AG04449 (cell line): ENCODE results near the gene FAR1.

ENCODE experiments used
- CTCF ChIA-PET: fragments of 350-600 bp; formaldehyde crosslinking; extraction: SDS; loops from one replicate; lab custom pipeline; 2021; ENCODE audit warnings: antibody characterized with exemption; lab: Yijun Ruan, JAX
- POLR2A ChIA-PET: fragments of 400-600, 350-600 bp; formaldehyde crosslinking; extraction: SDS; loops from one replicate; lab custom pipeline; 2020; ENCODE audit warnings: antibody characterized with exemption, inconsistent platforms; lab: Yijun Ruan, JAX
- DNase-seq: peaks from one replicate; pipeline ENCODE4 v3.0.0-alpha.2; 2010; ENCODE audit warnings: low read depth, low spot score
- H3K4me3 ChIP-seq: 2 replicates; pipeline ENCODE4 v1.5.1; 2011; ENCODE audit warnings: low read depth, mild to moderate bottlenecking, control low read depth, low read length
- CTCF ChIP-seq: IDR thresholded peaks from one replicate; pipeline ENCODE4 v1.5.1; 2011; ENCODE audit warnings: mild to moderate bottlenecking, moderate library complexity, low read length, control low read depth, inconsistent platforms; ENCODE audit not compliant: insufficient read depth; ENCODE audit errors: missing control alignments

The FAR1 gene

GRCh38 chr11:13661074-13661623, 7.3 kb upstream of the FAR1 start:
- ChIA-PET CTCF (interaction anchor here (0.6 kb wide), 1 partner anchor 309 kb away, joined by 3 read pairs; no protein-coding TSS in a partner anchor), POLR2A (no interaction called here)
- no peak overlapping the region for H3K4me3 ChIP-seq
- no peak for TF ChIP-seq CTCF
- DNase-seq: no peak

GRCh38 chr11:13663631-13664071, 4.8 kb upstream of the FAR1 start:
- no peak for DNase-seq
- ChIA-PET POLR2A (interaction anchor here (0.5 kb wide), 1 partner anchor 836 kb away, joined by 3 read pairs; no protein-coding TSS in a partner anchor), CTCF (no interaction called here)
- no peak for TF ChIP-seq CTCF
- H3K4me3 ChIP-seq: no peak overlapping the region

- CTCF ChIA-PET: no interaction called here
- no peak for TF ChIP-seq CTCF
- H3K4me3 ChIP-seq: no peak overlapping the region
- POLR2A ChIA-PET: no interaction called here
- no peak for DNase-seq
Measured at GRCh38 chr11:13664351-13664750, 4.1 kb upstream of the FAR1 start.

- ChIA-PET POLR2A (no interaction called here), CTCF (interaction anchor here (0.9 to 1.4 kb wide), 2 partner anchors 14 to 106 kb away, joined by 3 to 4 read pairs; no protein-coding TSS in a partner anchor)
- no peak for TF ChIP-seq CTCF
- DNase-seq: no peak
- no peak overlapping the region for H3K4me3 ChIP-seq
Measured at GRCh38 chr11:13666708-13667107, 1.8 kb upstream of the FAR1 start.

- H3K4me3 ChIP-seq: no peak overlapping the region; the same call in 1 of the 2 replicates
- DNase-seq: no peak
- ChIA-PET POLR2A (no interaction called here), CTCF (interaction anchor here (0.8 to 1.4 kb wide), 4 partner anchors 10 to 179 kb away, joined by 3 to 4 read pairs (median 4); no protein-coding TSS in a partner anchor)
- TF ChIP-seq CTCF: no peak
Measured at GRCh38 chr11:13667245-13667644, 1.2 kb upstream of the FAR1 start.

- H3K4me3 ChIP-seq: peak overlapping the region; percentile 83
- no peak for TF ChIP-seq CTCF
- no peak for DNase-seq
- POLR2A ChIA-PET: no interaction called here
- CTCF ChIA-PET: interaction anchor here (0.8 to 1.4 kb wide), 4 partner anchors 9 to 179 kb away, joined by 3 to 4 read pairs (median 4); no protein-coding TSS in a partner anchor
Measured at GRCh38 chr11:13667795-13668101, 720 bp upstream of the FAR1 start.
